Esophagus squamous epithelium (tissue), 4 donors: ENCODE data around the gene SSRP1.

Experiments used
- CTCF ChIP-seq, 6 experiments: fragments of 450-650 bp in 4 of 6; fragments of 200-600 bp in 2 of 6; sonication (generic) in 2 of 6; IDR thresholded peaks; one replicate each; pipeline ENCODE4 v1.5.1; 2016 to 2019; ENCODE audit warnings: antibody characterized with exemption in 6 of 6, mild to moderate bottlenecking in 4 of 6, moderate library complexity in 4 of 6
- POLR2A ChIP-seq, 4 donors: fragments of 450-650 bp; IDR thresholded peaks; one replicate each; pipeline ENCODE4 v1.6.1; 2017; ENCODE audit warnings: antibody characterized with exemption in 4 of 4, mild to moderate bottlenecking in 4 of 4, moderate library complexity in 3 of 4

- no peak for TF ChIP-seq CTCF (IDR thresholded peaks at IDR 0.05)
- TF ChIP-seq POLR2A (IDR thresholded peaks at IDR 0.05) = no peak
Observed at GRCh38 chr11:57361926-57362325, 26.2 kb upstream of the SSRP1 start.
